Measurements from ENCODE around the gene STKLD1.

DNA sequence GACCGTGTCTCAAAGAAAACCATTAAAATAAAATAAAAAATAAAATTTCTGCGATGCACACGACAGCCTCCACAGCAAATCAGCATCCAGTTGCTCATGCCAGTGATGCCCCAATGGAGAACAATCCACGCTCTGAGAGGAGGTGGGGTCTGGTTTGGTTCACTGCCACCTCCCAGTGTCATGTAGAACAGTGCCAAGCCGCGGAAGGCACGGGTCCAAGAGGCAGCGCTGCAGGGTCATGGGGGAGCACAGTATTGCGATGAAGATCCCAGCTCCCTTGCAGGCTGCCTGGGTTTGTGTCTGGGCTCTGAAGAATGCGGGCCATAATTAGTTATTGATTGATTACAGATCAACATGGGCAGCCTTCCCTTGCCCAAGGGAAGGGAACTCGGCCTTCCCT lies 77.5 kb downstream of the STKLD1 start:
- TF ChIP-seq, protein P1, sequence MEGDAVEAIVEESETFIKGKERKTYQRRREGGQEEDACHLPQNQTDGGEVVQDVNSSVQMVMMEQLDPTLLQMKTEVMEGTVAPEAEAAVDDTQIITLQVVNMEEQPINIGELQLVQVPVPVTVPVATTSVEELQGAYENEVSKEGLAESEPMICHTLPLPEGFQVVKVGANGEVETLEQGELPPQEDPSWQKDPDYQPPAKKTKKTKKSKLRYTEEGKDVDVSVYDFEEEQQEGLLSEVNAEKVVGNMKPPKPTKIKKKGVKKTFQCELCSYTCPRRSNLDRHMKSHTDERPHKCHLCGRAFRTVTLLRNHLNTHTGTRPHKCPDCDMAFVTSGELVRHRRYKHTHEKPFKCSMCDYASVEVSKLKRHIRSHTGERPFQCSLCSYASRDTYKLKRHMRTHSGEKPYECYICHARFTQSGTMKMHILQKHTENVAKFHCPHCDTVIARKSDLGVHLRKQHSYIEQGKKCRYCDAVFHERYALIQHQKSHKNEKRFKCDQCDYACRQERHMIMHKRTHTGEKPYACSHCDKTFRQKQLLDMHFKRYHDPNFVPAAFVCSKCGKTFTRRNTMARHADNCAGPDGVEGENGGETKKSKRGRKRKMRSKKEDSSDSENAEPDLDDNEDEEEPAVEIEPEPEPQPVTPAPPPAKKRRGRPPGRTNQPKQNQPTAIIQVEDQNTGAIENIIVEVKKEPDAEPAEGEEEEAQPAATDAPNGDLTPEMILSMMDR (IDR thresholded peaks at IDR 0.05), result no peak
- no peak for TF ChIP-seq POLR2A (IDR thresholded peaks at IDR 0.05)
